ENCODE results near the gene BCAS3.

The BCAS3 gene

GRCh38 chr17:61249649-61250299 lies 572.1 kb downstream of the BCAS3 start:
- TF ChIP-seq, protein P1, sequence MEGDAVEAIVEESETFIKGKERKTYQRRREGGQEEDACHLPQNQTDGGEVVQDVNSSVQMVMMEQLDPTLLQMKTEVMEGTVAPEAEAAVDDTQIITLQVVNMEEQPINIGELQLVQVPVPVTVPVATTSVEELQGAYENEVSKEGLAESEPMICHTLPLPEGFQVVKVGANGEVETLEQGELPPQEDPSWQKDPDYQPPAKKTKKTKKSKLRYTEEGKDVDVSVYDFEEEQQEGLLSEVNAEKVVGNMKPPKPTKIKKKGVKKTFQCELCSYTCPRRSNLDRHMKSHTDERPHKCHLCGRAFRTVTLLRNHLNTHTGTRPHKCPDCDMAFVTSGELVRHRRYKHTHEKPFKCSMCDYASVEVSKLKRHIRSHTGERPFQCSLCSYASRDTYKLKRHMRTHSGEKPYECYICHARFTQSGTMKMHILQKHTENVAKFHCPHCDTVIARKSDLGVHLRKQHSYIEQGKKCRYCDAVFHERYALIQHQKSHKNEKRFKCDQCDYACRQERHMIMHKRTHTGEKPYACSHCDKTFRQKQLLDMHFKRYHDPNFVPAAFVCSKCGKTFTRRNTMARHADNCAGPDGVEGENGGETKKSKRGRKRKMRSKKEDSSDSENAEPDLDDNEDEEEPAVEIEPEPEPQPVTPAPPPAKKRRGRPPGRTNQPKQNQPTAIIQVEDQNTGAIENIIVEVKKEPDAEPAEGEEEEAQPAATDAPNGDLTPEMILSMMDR (IDR thresholded peaks at IDR 0.05; ENCODE audit: low read length) = no peak
- TF ChIP-seq EZH2 (IDR thresholded peaks at IDR 0.05; ENCODE audit: borderline replicate concordance, low read length) = no peak
- peaks cover 3% of the 10 kb centered on the region for H3K4me1 ChIP-seq (ENCODE audit: insufficient read depth, low read length, severe bottlenecking)

GRCh38 chr17:61250335-61250890 lies 572.8 kb downstream of the BCAS3 start:
- Histone ChIP-seq H3K4me3 (ENCODE audit: low read depth, low read length, poor library complexity, severe bottlenecking) (no peak overlapping the region), H3K36me3 (ENCODE audit: insufficient read depth, low read length) (no peaks in the 10 kb centered on the region), H3K27ac (ENCODE audit: low read depth, low read length, poor library complexity, severe bottlenecking) (no peak overlapping the region), H3K4me2 (ENCODE audit: low read length) (no peak overlapping the region), H3K9me3 (ENCODE audit: low read length) (no peaks in the 10 kb centered on the region), H3K9ac (ENCODE audit: low read length) (no peak overlapping the region), H3K4me1 (ENCODE audit: insufficient read depth, low read length, severe bottlenecking) (peaks cover 3% of the 10 kb centered on the region), H2AFZ (ENCODE audit: low read length) (no peak overlapping the region), H3K9me2 (ENCODE audit: low read depth, low read length) (no peaks in the 10 kb centered on the region; the same call in 1 of the 2 replicates), H4K20me1 (ENCODE audit: insufficient read depth, low read length) (no peaks in the 10 kb centered on the region), H3K27me3 (ENCODE audit: insufficient read depth, low read length) (no peaks in the 10 kb centered on the region), H3K79me2 (ENCODE audit: insufficient read depth, low read length) (no peaks in the 10 kb centered on the region), H3F3A (ENCODE audit: insufficient read depth, low read length) (no peaks in the 10 kb centered on the region)
- TF ChIP-seq EZH2 (IDR thresholded peaks at IDR 0.05; ENCODE audit: borderline replicate concordance, low read length) = no peak
- TF ChIP-seq, protein P1 (IDR thresholded peaks at IDR 0.05; ENCODE audit: low read length) = no peak

More at GRCh38 chr17:61249649-61250299, 572.1 kb downstream of the BCAS3 start:
- Histone ChIP-seq H3K4me2 (ENCODE audit: low read length) (no peak overlapping the region), H3K4me3 (ENCODE audit: low read depth, low read length, poor library complexity, severe bottlenecking) (no peak overlapping the region), H3K9me3 (ENCODE audit: low read length) (no peaks in the 10 kb centered on the region), H3K36me3 (ENCODE audit: insufficient read depth, low read length) (no peaks in the 10 kb centered on the region), H3K79me2 (ENCODE audit: insufficient read depth, low read length) (no peaks in the 10 kb centered on the region), H2AFZ (ENCODE audit: low read length) (no peak overlapping the region), H3K27me3 (ENCODE audit: insufficient read depth, low read length) (no peaks in the 10 kb centered on the region), H3F3A (ENCODE audit: insufficient read depth, low read length) (no peaks in the 10 kb centered on the region), H3K27ac (ENCODE audit: low read depth, low read length, poor library complexity, severe bottlenecking) (no peak overlapping the region), H3K9ac (ENCODE audit: low read length) (no peak overlapping the region), H3K9me2 (ENCODE audit: low read depth, low read length) (no peaks in the 10 kb centered on the region; the same call in 1 of the 2 replicates), H4K20me1 (ENCODE audit: insufficient read depth, low read length) (no peaks in the 10 kb centered on the region)

GRCh38 chr17:61251939-61252865 lies 574.6 kb downstream of the BCAS3 start:
- H3K9ac ChIP-seq (ENCODE audit: low read length) = no peak overlapping the region
- no peaks in the 10 kb centered on the region for H3K9me2 ChIP-seq (ENCODE audit: low read depth, low read length)
- H3K4me2 ChIP-seq (ENCODE audit: low read length) = no peak overlapping the region
- no peaks in the 10 kb centered on the region for H3K27me3 ChIP-seq (ENCODE audit: insufficient read depth, low read length)
- H3K27ac ChIP-seq (ENCODE audit: low read depth, low read length, poor library complexity, severe bottlenecking) = no peak overlapping the region
- H2AFZ ChIP-seq (ENCODE audit: low read length) = no peak overlapping the region
- no peak overlapping the region for H3K4me3 ChIP-seq (ENCODE audit: low read depth, low read length, poor library complexity, severe bottlenecking)
- H4K20me1 ChIP-seq (ENCODE audit: insufficient read depth, low read length) = no peaks in the 10 kb centered on the region
- H3K36me3 ChIP-seq (ENCODE audit: insufficient read depth, low read length) = no peaks in the 10 kb centered on the region
- TF ChIP-seq, protein P1 (IDR thresholded peaks at IDR 0.05; ENCODE audit: low read length) = no peak
- TF ChIP-seq EZH2 (IDR thresholded peaks at IDR 0.05; ENCODE audit: borderline replicate concordance, low read length) = no peak
- no peaks in the 10 kb centered on the region for H3K9me3 ChIP-seq (ENCODE audit: low read length)
- H3F3A ChIP-seq (ENCODE audit: insufficient read depth, low read length) = no peaks in the 10 kb centered on the region
- H3K79me2 ChIP-seq (ENCODE audit: insufficient read depth, low read length) = no peaks in the 10 kb centered on the region
- peaks cover 3% of the 10 kb centered on the region for H3K4me1 ChIP-seq (ENCODE audit: insufficient read depth, low read length, severe bottlenecking)

All from OCI-LY1 (cell line).